CD4-positive, alpha-beta memory T cell (primary cell): Measurements from ENCODE around the gene TP53TG3B. TPM values are rescaled to one million over a fixed set of nuclear protein-coding genes. Genes with fewer than 3 reads are reported as not detected.
"Not testable (repeated sequence)": the region's sequence is repeated elsewhere in the genome, so short reads cannot be mapped to it uniquely, and the experiment has no call there.

Experiments
- CTCF ChIA-PET: fragments of 350-600 bp; sonication (Branson Sonifier 250); formaldehyde crosslinking; loops from one replicate; lab custom pipeline; 2021; ENCODE audit warnings: inconsistent platforms; ENCODE audit not compliant: partially characterized antibody; lab: Charles Lee
- POLR2A ChIA-PET: fragments of 350-600 bp; sonication (Branson Sonifier 250); formaldehyde crosslinking; loops from one replicate; lab custom pipeline; 2021; ENCODE audit not compliant: partially characterized antibody; lab: Charles Lee
- DNase-seq, 5 donors: peaks; one replicate each; pipeline versions ENCODE4 v3.0.0 to v3.0.0-alpha.2; 2020 to 2022; ENCODE audit warnings: mixed read lengths in 1 of 5
- H3K27ac ChIP-seq: one replicate; pipeline ENCODE4 v1.7.0; 2013; ENCODE audit warnings: low read depth, low read length
- H3K27me3 ChIP-seq: 2 replicates; pipeline ENCODE4 v1.7.0; 2013; ENCODE audit warnings: mild to moderate bottlenecking, low read length, moderate library complexity; ENCODE audit not compliant: insufficient read depth
- H3K36me3 ChIP-seq: 2 replicates; pipeline ENCODE4 v1.7.0; 2013; ENCODE audit warnings: mild to moderate bottlenecking, low read length, moderate library complexity; ENCODE audit not compliant: insufficient read depth
- H3K4me1 ChIP-seq: 2 replicates; pipeline ENCODE4 v1.7.0; 2013; ENCODE audit warnings: mild to moderate bottlenecking, low read length, moderate library complexity; ENCODE audit not compliant: insufficient read depth
- H3K4me3 ChIP-seq, 2 donors: one replicate each; pipeline ENCODE4 v1.7.0; 2013; ENCODE audit warnings: low read length in 2 of 2, mild to moderate bottlenecking in 1 of 2
- H3K9me3 ChIP-seq, 2 donors: one replicate each; pipeline ENCODE4 v1.7.0; 2013; ENCODE audit warnings: low read length in 2 of 2, control low read depth in 1 of 2; ENCODE audit not compliant: control insufficient read depth in 1 of 2
- H3K27ac Mint-ChIP-seq, 7 donors: one replicate each; pipeline ENCODE4 v1.8.0; 2020 to 2021; ENCODE audit warnings: mixed read lengths in 7 of 7, mild to moderate bottlenecking in 6 of 7, inconsistent platforms in 3 of 7, moderate library complexity in 3 of 7
- H3K27me3 Mint-ChIP-seq, 2 donors: one replicate each; pipeline ENCODE4 v1.8.0; 2020 to 2021; ENCODE audit warnings: mixed read lengths in 2 of 2
- H3K36me3 Mint-ChIP-seq, 2 donors: one replicate each; pipeline ENCODE4 v1.8.0; 2020 to 2021; ENCODE audit warnings: mixed read lengths in 2 of 2, inconsistent platforms in 1 of 2, mild to moderate bottlenecking in 1 of 2
- H3K4me1 Mint-ChIP-seq, 4 donors: one replicate each; pipeline ENCODE4 v1.8.0; 2020 to 2021; ENCODE audit warnings: mixed read lengths in 4 of 4, mild to moderate bottlenecking in 1 of 4
- H3K4me3 Mint-ChIP-seq, 8 donors: one replicate each; pipeline ENCODE4 v1.8.0; 2020 to 2021; ENCODE audit warnings: mixed read lengths in 8 of 8, mild to moderate bottlenecking in 7 of 8, moderate library complexity in 6 of 8, inconsistent platforms in 3 of 8
- H3K9me3 Mint-ChIP-seq, 8 donors: one replicate each; pipeline ENCODE4 v1.8.0; 2020 to 2021; ENCODE audit warnings: mixed read lengths in 8 of 8, mild to moderate bottlenecking in 5 of 8, inconsistent platforms in 3 of 8, moderate library complexity in 1 of 8
- intact Hi-C: fragments of 100-400 bp; cut with micrococcal nuclease; formaldehyde crosslinking; loops from one replicate; pipeline ENCODE4 v1.15.1; 2023
- polyA plus RNA-seq, 2 donors: library from polyadenylated mRNA; unstranded; fragments of 300-500 nt; fragmentation: Illumina TruSeq; gene quantifications; one replicate each; pipeline ENCODE4 v1.2.3, GENCODE V29; 2021
- total RNA-seq, 2 experiments: library from RNA; stranded (reverse); gene quantifications; one replicate each; pipeline ENCODE4 v1.2.3, GENCODE V29; 2021

TP53TG3B gene, protein sequence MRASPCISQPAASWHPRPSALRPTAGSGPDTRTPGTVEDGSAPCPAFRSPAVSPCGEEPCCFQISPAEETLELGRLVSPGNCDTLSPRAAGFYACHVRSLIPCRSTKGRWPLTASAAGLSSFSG
- total RNA-seq (not detected), polyA plus RNA-seq (not detected)

DNA sequence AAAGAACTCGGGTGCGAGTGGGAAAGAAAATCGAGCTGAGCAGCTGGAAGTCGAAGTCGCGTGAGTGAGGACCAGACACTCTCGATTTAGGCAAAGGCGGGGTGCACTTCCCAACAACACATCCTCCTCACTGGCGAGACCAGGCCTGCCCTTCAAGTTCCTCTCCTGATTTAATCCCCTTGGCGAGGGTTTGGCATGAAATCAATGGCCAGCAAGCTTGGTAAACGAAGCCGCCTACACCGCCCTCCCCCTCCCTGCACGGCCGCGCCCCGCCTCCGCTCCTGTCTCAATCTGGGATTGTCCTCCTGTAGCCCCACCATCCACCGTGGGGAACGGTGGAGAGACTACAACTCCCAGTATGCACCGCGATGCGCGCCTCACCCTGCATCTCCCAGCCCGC lies at the start of gene TP53TG3B:
TSS of gene TP53TG3B (plus strand) at position 301 of the 400 bp plus-strand sequence. CDS start at position 369, 68 bp downstream.
- POLR2A ChIA-PET, H3K27me3 Mint-ChIP-seq: not testable (repeated sequence)

DNA sequence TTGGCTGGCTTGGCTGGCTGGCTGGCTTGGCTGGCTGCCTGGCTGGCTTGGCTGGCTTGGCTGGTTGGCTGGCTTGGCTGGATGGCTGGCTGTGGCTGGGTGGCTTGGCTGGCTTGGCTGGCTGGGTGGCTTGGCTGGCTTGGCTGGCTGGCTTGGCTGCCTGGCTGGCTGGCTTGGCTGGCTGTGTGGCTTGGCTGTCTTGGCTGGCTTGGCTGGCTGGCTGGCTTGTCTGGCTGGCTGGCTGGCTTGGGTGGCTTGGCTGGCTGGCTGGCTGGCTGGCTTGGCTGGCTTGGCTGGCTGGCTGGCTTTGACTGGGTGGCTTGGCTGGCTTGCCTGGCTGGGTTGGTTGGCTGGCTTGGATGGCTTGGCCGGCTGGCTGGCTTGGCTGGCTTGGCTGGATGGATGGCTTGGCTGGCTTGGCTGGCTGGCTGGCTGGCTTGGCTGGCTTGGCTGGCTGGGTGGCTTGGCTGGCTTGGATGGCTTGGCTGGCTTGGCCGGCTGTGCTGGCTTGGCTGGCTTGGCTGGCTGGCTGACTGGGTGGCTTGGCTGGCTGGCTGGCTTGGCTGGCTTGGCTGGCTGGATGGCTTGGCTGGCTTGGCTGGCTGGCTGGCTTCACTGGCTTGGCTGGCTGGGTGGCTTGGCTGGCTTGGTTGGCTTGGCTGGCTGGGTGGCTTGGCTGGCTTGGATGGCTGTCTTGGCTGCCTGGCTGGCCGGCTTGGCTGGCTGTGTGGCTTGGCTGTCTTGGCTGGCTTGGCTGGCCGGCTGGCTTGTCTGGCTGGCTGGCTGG lies 24.2 kb upstream of the TP53TG3B start:
- DNase-seq: peak in 4 of 5 donors; percentile 2 to 70 (median 7)
- H3K4me3 Mint-ChIP-seq, H3K27ac ChIP-seq, H3K27ac Mint-ChIP-seq, H3K4me3 ChIP-seq, H3K4me1 Mint-ChIP-seq, POLR2A ChIA-PET, H3K27me3 Mint-ChIP-seq, intact Hi-C loops, H3K36me3 ChIP-seq, CTCF ChIA-PET, H3K9me3 ChIP-seq, H3K36me3 Mint-ChIP-seq, H3K27me3 ChIP-seq, H3K4me1 ChIP-seq: not testable (repeated sequence)
- H3K9me3 Mint-ChIP-seq: peaks cover 0 to 25% (median 6%) of the 10 kb centered on the region in 8 donors

More for the DNA sequence above, at the start of gene TP53TG3B:
- H3K4me1 Mint-ChIP-seq, H3K27me3 ChIP-seq, H3K9me3 Mint-ChIP-seq, H3K4me1 ChIP-seq, CTCF ChIA-PET, H3K36me3 ChIP-seq, DNase-seq, H3K27ac ChIP-seq, H3K27ac Mint-ChIP-seq, H3K9me3 ChIP-seq, H3K4me3 Mint-ChIP-seq, H3K36me3 Mint-ChIP-seq, intact Hi-C loops, H3K4me3 ChIP-seq: not testable (repeated sequence)

DNA sequence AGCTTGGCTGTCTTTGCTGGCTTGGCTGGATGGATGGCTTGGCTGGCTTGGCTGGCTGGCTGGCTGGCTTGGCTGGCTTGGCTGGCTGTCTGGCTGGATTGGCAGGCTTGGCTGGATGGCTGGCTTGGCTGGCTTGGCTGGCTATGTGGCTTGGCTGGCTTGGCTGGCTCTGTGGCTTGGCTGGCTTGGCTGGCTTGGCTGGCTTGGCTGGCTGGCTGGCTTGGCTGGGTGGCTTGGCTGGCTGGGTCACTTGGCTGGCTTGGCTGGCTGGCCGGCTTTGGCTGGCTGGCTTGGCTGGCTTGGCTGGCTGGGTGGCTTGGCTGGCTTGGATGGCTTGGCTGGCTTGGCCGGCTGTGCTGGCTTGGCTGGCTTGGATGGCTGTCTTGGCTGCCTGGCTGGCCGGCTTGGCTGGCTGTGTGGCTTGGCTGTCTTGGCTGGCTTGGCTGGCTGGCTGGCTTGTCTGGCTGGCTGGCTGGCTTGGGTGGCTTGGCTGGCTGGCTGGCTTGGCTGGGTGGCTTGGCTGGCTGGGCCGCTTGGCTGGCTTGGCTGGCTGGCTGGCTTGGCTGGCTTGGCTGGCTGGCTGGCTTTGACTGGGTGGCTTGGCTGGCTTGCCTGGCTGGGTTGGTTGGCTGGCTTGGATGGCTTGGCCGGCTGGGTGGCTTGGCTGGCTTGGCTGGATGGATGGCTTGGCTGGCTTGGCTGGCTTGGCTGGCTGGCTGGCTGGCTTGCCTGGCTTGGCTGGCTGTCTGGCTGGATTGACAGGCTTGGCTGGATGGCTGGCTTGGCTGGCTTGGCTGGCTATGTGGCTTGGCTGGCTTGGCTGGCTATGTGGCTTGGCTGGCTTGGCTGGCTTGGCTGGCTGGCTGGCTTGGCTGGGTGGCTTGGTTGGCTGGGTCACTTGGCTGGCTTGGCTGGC lies 22.8 kb upstream of the TP53TG3B start:
- POLR2A ChIA-PET, intact Hi-C loops, H3K27me3 ChIP-seq, H3K4me1 Mint-ChIP-seq, H3K36me3 ChIP-seq, H3K27me3 Mint-ChIP-seq, CTCF ChIA-PET, H3K4me1 ChIP-seq, H3K27ac ChIP-seq, H3K9me3 ChIP-seq, H3K27ac Mint-ChIP-seq, H3K36me3 Mint-ChIP-seq, H3K4me3 ChIP-seq: not testable (repeated sequence)
- Mint-ChIP-seq H3K4me3 (peak overlapping the region in 1 of 8 donors; percentile 20), H3K9me3 (peaks cover 0 to 25% (median 6%) of the 10 kb centered on the region in 8 donors)
- DNase-seq: peak in 4 of 5 donors; percentile 14 to 67 (median 14)

DNA sequence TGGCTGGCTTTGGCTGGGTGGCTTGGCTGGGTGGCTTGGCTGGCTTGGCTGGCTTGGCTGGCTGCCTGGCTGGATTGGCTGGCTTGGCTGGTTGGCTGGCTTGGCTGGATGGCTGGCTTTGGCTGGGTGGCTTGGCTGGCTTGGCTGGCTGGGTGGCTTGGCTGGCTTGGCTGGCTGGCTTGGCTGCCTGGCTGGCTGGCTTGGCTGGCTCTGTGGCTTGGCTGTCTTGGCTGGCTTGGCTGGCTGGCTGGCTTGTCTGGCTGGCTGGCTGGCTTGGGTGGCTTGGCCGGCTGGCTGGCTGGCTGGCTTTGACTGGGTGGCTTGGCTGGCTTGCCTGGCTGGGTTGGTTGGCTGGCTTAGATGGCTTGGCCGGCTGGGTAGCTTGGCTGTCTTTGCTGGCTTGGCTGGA lies 22.1 kb upstream of the TP53TG3B start:
- H3K36me3 ChIP-seq, H3K4me3 ChIP-seq, H3K27me3 Mint-ChIP-seq, H3K27ac Mint-ChIP-seq, H3K4me1 Mint-ChIP-seq, CTCF ChIA-PET, H3K27me3 ChIP-seq, H3K36me3 Mint-ChIP-seq, intact Hi-C loops, H3K9me3 ChIP-seq, POLR2A ChIA-PET, H3K27ac ChIP-seq, H3K4me3 Mint-ChIP-seq, H3K4me1 ChIP-seq: not testable (repeated sequence)
- H3K9me3 Mint-ChIP-seq: peaks cover 0 to 25% (median 6%) of the 10 kb centered on the region in 8 donors
- DNase-seq: peak in 3 of 5 donors; percentile 6 to 51 (median 12)

DNA sequence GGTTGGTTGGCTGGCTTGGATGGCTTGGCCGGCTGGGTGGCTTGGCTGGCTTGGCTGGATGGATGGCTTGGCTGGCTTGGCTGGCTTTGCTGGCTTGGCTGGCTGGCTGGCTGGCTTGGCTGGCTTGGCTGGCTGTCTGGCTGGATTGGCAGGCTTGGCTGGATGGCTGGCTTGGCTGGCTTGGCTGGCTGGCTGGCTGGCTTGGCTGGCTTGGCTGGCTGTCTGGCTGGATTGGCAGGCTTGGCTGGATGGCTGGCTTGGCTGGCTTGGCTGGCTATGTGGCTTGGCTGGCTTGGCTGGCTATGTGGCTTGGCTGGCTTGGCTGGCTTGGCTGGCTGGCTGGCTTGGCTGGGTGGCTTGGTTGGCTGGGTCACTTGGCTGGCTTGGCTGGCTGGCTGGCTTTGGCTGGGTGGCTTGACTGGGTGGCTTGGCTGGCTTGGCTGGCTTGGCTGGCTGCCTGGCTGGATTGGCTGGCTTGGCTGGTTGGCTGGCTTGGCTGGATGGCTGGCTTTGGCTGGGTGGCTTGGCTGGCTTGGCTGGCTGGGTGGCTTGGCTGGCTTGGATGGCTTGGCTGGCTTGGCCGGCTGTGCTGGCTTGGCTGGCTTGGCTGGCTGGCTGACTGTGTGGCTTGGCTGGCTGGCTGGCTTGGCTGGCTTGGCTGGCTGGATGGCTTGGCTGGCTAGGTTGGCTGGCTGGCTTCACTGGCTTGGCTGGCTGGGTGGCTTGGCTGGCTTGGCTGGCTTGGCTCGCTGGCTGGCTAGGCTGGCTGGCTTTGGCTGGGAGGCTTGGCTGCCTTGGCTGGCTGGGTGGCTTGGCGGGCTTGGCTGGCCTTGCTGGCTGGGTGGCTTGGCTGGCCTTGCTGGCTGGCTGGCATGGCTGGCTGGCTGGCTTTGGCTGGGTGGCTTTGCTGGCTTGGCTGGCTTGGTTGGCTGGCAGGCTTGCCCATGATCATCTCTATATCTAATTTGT lies 21.3 kb upstream of the TP53TG3B start:
- POLR2A ChIA-PET, H3K4me1 ChIP-seq, H3K27ac ChIP-seq, H3K27ac Mint-ChIP-seq, H3K36me3 ChIP-seq, intact Hi-C loops, H3K4me3 ChIP-seq, CTCF ChIA-PET, H3K36me3 Mint-ChIP-seq, H3K27me3 ChIP-seq, H3K4me1 Mint-ChIP-seq, H3K4me3 Mint-ChIP-seq, H3K9me3 ChIP-seq, H3K27me3 Mint-ChIP-seq: not testable (repeated sequence)
- DNase-seq: peak in 4 of 5 donors; percentile 4 to 71 (median 14)
- peaks cover 0 to 25% (median 6%) of the 10 kb centered on the region in 8 donors for H3K9me3 Mint-ChIP-seq
